ENCODE measurements around the gene VTI1A.

DNA sequence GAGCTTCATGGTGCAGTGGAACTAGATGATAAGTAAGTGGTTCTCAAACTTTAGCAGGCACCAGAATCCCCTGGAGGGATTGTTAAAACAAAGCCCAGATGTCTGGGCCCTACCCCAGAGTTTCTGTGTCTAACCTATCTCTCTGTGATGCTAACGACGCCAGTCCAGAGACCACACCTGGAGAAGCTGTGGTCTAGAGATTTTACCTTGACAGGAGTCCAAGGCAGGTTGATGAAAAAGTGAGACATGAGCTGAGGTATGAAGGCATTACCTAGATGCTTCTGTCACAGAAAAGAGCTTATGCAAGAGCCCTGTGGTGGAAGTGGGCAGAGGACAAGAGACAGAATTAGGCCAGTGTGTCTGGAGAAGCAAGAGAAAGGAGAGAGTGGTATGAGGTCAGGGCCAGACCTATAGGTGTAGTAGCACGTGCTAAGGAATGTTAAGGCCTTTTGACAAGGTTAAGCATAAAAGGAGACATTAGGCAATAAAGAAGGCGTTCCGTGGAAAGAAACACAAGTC, 318.8 kb downstream of the VTI1A start:
- TF ChIP-seq, protein P1, sequence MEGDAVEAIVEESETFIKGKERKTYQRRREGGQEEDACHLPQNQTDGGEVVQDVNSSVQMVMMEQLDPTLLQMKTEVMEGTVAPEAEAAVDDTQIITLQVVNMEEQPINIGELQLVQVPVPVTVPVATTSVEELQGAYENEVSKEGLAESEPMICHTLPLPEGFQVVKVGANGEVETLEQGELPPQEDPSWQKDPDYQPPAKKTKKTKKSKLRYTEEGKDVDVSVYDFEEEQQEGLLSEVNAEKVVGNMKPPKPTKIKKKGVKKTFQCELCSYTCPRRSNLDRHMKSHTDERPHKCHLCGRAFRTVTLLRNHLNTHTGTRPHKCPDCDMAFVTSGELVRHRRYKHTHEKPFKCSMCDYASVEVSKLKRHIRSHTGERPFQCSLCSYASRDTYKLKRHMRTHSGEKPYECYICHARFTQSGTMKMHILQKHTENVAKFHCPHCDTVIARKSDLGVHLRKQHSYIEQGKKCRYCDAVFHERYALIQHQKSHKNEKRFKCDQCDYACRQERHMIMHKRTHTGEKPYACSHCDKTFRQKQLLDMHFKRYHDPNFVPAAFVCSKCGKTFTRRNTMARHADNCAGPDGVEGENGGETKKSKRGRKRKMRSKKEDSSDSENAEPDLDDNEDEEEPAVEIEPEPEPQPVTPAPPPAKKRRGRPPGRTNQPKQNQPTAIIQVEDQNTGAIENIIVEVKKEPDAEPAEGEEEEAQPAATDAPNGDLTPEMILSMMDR (IDR thresholded peaks at IDR 0.05; ENCODE audit: poor library complexity), result no peak
- TF ChIP-seq EZH2phosphoT487 (IDR thresholded peaks at IDR 0.05; ENCODE audit: low read depth, severe bottlenecking, unreplicated experiment) (no peak), EZH2 (IDR thresholded peaks at IDR 0.05; ENCODE audit: borderline replicate concordance) (no peak)
